HTERT RPE-1 (cell line): Measurements from ENCODE around the gene ZNF554.
"Not testable (repeated sequence)": the region's sequence is repeated elsewhere in the genome, so short reads cannot be mapped to it uniquely, and the experiment has no call there.

Source experiments
- in situ Hi-C: fragments of 300-500 bp; cut with MboI; formaldehyde crosslinking; loops from 4 replicates; pipeline ENCODE4 v1.14.3; 2020; ENCODE audit warnings: low sequenced_read_pairs

ZNF554 gene

GRCh38 chr19:2806736-2807378, 12.8 kb upstream of the ZNF554 start:
- in situ Hi-C loops: no loop called here

- in situ Hi-C loops: no loop called here
Measured at GRCh38 chr19:2807379-2808128, 12.1 kb upstream of the ZNF554 start.

DNA sequence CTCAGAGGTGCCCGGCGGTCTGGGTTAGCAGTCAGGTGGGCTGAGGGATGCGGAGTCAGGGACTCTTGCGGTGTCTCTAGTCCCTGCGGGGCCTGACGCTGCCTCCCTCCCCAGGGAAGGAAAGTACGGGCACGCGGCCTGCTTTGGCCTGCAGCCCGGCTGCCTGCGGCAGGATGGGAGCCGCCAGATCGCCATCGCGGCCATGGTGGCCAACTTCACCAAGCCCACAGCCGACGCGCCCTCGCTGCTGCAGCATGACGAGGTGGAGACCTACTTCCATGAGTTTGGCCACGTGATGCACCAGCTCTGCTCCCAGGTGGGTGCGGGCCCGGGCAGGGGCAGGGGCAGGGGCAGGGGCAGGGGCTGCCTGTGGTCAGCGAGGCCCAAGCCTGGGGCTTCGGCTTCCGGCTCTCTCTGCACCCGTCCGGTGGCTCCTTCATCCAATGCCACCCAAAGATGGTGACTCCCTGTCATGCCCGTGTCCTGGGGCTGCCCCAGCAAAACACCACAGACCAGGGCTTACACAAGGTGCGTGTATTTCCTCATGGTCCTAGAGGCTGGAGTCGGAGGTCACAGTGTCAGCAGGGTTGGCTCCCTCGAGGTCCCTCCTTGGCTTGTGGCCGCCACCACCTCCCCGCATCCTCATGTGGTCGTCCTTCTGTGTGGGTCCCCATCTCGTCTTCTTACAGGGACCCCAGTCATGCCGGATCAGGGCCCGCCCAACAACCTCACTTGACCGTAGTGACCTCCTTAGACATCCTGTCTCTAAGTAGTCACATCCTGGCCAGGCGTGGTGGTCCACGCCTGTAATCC, 11.3 kb upstream of the ZNF554 start:
- in situ Hi-C loops: no loop called here

DNA sequence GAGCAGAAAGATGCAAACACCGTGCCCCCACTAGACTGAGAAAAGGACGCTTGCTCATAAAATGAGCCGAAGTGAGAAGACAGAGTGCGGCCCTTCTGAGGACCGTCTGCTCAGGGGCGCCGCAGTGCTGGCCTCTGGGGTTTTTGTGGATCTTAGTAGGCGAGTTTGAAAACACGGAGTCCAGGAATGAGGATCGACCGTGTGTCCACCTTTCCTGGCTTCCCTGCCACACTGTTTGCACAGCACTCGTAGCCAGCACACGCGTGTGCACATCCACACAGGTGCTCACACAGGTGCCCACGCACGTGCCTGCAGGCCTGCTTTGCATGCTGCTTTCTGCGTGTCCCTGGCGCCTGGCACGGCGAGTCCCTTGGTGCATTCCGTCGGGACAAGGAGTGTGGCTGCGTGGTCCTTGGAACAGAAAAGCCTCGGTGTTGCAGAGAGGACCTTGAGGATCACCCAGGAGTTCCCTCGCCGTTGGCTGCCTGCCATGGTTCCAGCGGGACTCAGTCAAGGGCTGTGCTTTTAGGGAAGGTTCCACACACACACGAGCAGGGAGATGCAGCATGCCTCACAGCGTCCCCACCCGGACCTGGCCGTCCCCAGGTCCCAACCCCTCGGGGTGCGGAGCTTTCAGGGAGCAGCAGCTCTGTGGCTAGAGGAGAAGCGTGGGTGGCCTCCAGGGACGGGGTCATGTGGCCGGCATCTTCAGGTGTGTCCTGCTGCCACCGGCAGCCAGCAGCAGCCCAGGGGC, 10.1 kb upstream of the ZNF554 start:
- in situ Hi-C loops: no loop called here

- in situ Hi-C loops: no loop called here
Measured at GRCh38 chr19:2810141-2811091, 9.3 kb upstream of the ZNF554 start.

DNA sequence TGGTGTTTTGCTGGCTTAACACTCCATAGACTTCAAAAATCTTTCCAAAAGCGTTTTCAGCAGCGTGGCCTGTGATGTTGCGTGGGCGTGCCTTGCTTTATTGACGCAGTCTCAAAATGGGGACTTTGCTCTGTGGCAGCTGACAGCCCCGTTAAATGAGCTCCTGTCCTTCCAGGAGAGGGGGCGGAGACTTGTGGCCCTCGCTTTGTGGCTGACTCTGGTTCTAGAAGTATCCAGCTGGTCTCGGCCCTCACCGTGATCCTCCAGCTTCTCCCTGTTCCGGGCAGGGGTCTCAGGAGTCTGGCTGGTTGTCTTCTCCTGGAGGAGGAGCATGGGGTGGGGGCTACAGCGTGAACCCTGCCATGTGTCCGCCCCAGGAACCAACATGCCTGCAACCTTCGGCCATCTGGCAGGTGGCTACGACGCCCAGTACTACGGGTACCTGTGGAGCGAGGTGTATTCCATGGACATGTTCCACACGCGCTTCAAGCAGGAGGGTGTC, 8.4 kb upstream of the ZNF554 start:
- in situ Hi-C loops: no loop called here

DNA sequence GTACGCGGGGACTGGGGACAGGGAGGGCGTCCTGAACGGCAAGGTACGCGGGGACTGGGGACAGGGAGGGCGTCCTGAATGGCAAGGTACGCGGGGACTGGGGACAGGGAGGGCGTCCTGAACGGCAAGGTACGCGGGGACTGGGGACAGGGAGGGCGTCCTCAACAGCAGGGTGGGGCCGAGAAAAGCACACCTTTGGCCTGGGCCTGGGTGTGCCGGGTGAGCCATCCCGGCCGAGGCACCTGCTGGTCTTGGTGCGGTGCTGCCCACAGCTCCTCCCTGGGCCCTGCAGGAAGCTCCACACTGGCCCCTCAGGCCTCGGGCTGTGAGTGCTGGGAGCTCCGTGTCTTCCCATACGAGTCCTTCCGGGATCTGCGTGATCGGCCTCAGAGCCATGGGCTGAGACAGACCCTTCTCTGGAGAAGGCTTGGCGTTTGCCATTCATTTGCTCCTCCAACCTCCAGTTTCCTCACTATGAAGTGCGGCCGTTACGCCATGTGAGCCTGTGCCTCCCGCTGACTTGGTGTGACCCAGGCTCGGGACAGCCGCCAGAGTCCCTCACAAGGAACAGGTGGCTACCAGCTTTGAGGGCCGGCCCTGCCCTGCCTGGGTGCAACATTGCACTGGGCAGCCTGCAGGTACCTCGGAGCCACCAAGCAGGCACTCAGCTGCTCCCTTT, 7.8 kb upstream of the ZNF554 start:
- in situ Hi-C loops: no loop called here

GRCh38 chr19:2812414-2813234, 7.0 kb upstream of the ZNF554 start:
- in situ Hi-C loops: no loop called here

DNA sequence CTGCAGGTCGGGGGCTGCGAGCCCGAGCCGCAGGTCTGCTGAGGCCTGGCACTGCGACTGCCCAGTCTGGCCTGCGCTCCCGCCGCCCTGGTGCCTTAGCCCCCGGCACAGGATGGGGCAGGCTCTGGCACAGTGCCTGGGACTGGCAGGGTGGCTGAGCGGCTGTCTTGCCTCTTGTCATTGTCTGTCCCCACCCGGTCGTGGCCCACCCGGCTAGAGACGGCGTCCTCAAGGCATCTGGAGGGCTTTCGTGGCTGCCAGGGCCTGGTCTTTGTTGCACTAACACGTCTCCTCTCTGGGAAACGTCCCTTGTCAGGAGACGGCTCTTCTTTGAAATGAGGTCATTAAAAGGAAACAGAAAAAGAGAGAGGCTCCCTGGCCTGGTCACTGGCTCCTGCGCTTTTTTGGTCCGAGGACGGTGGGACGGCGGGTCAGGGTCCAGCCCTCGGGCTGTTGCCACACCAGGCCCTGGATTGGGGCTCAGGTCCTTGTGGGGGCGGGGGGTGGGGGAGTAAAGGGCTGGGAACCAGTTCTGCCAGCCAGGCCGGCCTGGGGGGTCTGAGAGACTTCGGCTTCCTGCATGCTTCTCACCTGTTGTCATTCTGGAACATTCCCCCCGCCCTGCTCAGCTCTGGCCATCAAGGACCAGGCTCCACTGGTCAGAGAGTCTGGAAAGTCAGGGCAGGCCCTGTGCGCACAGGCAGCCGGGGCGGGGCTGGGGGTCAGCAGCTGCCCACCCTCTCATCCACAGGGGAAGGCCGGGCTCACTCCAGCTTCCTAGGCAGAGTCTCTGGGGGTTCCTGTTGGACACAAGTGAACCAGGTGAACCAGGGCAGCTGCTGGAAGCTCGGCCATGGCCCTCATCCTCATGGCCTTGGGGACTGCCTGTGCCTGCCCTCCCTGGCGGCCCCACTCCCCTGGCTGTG, 6.2 kb upstream of the ZNF554 start:
- in situ Hi-C loops: no loop called here

DNA sequence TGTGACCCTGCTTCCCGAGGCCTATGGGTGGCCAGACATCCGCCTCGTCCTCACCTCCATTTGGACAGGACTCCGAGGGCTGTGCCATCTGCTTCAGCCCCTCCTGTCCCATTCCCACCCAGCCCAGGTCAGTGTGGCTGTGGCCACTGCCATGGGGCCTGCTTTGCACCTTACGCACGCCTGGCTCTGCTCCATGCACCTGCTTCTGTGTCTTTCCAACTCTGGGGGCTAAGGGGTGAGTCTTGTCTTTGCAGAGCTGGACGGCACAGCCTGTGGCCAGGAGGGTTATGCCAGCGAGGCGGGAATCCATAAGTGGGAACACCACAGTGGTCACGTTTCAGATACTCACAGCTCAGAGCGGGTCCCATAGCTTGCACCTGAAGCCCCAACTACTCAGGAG, 5.2 kb upstream of the ZNF554 start:
- in situ Hi-C loops: no loop called here

- in situ Hi-C loops: no loop called here
Measured at GRCh38 chr19:2815191-2815614, 4.5 kb upstream of the ZNF554 start.

- in situ Hi-C loops: no loop called here
Measured at GRCh38 chr19:2815923-2816322, 3.7 kb upstream of the ZNF554 start.

GRCh38 chr19:2816641-2817040, 3.0 kb upstream of the ZNF554 start:
- in situ Hi-C loops: no loop called here

- in situ Hi-C loops: not testable (repeated sequence)
Measured at GRCh38 chr19:2817237-2817829, 2.3 kb upstream of the ZNF554 start.

- in situ Hi-C loops: no loop called here
Measured at GRCh38 chr19:2820112-2820702, 539 bp downstream of the ZNF554 start.

DNA sequence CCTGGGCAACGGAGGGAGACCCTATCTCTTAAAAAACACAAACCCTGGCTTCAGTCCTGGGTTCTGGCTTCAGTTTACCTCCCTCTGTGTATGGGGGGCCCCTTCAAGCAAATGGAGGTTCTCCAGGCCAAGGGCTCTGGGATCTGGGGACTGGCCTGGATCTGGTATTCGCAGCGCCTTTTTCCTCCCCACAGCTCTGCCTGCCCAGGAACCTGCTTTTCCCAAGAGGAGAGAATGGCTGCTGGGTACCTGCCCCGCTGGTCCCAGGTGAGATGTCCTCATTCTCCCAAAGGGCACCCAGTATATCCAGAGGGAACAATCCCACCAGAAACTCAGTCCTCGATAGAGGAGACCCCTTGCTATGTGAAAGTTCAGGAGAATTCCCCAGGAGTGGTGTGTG, 3.2 kb downstream of the ZNF554 start:
- in situ Hi-C loops: no loop called here

DNA sequence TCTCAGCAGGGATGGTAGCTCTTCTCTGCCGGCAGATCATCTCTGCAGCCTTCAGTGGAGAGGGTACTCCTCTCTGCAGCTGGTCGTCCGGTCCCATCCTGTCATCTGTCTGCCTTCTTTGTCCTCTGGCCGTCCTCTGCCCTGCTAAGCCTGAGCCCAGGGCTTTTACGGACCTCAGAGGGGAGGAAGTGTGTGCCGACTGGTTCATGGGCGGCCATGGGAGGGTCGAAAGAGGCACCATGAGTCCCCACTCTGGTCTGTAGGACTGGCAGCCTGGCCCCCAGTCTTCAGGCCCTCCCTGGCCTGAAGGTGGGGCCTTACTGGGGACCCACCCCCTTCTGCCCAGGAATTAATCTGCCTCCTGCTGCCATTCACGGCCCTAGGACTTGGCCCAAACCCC, 4.0 kb downstream of the ZNF554 start:
- in situ Hi-C loops: no loop called here
